ENCODE measurements around the gene COL5A1.
"Not testable (repeated sequence)": the region's sequence is repeated elsewhere in the genome, so short reads cannot be mapped to it uniquely, and the experiment has no call there.

The COL5A1 gene

GRCh38 chr9:134690946-134691694, 49.5 kb downstream of the COL5A1 start:
- no peak for DNase-seq (ENCODE audit: low read depth in 2 of 2)

- no peak for DNase-seq (ENCODE audit: low read depth in 2 of 2)
These were observed 50.3 kb downstream of the COL5A1 start for GRCh38 chr9:134691695-134692572.

GRCh38 chr9:134692573-134692860, 50.9 kb downstream of the COL5A1 start:
- DNase-seq (ENCODE audit: low read depth in 2 of 2) = no peak

- DNase-seq (ENCODE audit: low read depth in 2 of 2) = no peak
These were observed 51.4 kb downstream of the COL5A1 start for GRCh38 chr9:134693011-134693410.

- no peak for DNase-seq (ENCODE audit: low read depth in 2 of 2)
These were observed 52.2 kb downstream of the COL5A1 start for GRCh38 chr9:134693641-134694367.

- no peak for DNase-seq (ENCODE audit: low read depth in 2 of 2)
These were observed 52.7 kb downstream of the COL5A1 start for GRCh38 chr9:134694368-134694665.

GRCh38 chr9:134694714-134695113, 53.1 kb downstream of the COL5A1 start:
- DNase-seq (ENCODE audit: low read depth in 2 of 2) = no peak

GRCh38 chr9:134695144-134695543, 53.5 kb downstream of the COL5A1 start:
- no peak for DNase-seq (ENCODE audit: low read depth in 2 of 2)

- DNase-seq (ENCODE audit: low read depth in 2 of 2) = no peak
These were observed 54.8 kb downstream of the COL5A1 start for GRCh38 chr9:134696433-134696832.

GRCh38 chr9:134698111-134698510, 56.5 kb downstream of the COL5A1 start:
- no peak for DNase-seq (ENCODE audit: low read depth in 2 of 2)

- peak; percentile 39 to 52 for DNase-seq (ENCODE audit: low read depth in 2 of 2)
These were observed 57.2 kb downstream of the COL5A1 start for GRCh38 chr9:134698587-134699342.

GRCh38 chr9:134699343-134699740, 57.7 kb downstream of the COL5A1 start:
- DNase-seq (ENCODE audit: low read depth in 2 of 2) = no peak

GRCh38 chr9:134700636-134701350, 59.2 kb downstream of the COL5A1 start:
- DNase-seq (ENCODE audit: low read depth in 2 of 2) = no peak

GRCh38 chr9:134701581-134702259, 60.1 kb downstream of the COL5A1 start:
- no peak for DNase-seq (ENCODE audit: low read depth in 2 of 2)

GRCh38 chr9:134702291-134702690, 60.7 kb downstream of the COL5A1 start:
- no peak for DNase-seq (ENCODE audit: low read depth in 2 of 2)

- not testable (repeated sequence) for DNase-seq (ENCODE audit: low read depth in 2 of 2)
These were observed 62.1 kb downstream of the COL5A1 start for GRCh38 chr9:134703730-134704114.

- no peak for DNase-seq (ENCODE audit: low read depth in 2 of 2)
These were observed 62.9 kb downstream of the COL5A1 start for GRCh38 chr9:134704498-134704897.

- DNase-seq (ENCODE audit: low read depth in 2 of 2) = no peak
These were observed 64.2 kb downstream of the COL5A1 start for GRCh38 chr9:134705786-134706185.

GRCh38 chr9:134706522-134706921, 64.9 kb downstream of the COL5A1 start:
- DNase-seq (ENCODE audit: low read depth in 2 of 2) = no peak

- no peak for DNase-seq (ENCODE audit: low read depth in 2 of 2)
These were observed 65.6 kb downstream of the COL5A1 start for GRCh38 chr9:134707031-134707680.
